ENCODE results near the gene C10orf95.

- TF ChIP-seq CTCF (IDR thresholded peaks at IDR 0.05) (no peak), EZH2 (IDR thresholded peaks at IDR 0.05; ENCODE audit: borderline replicate concordance, insufficient read depth, low read depth, low read length, poor library complexity, severe bottlenecking) (no peak)
Measured at GRCh38 chr10:102424145-102424544, 27.2 kb downstream of the C10orf95 start.

All from B cell (primary cell).